Astrocyte of the hippocampus (primary cell): ENCODE data around the gene MLLT10.

ENCODE experiments used
- DNase-seq: peaks from one replicate; pipeline ENCODE4 v3.0.0; 2011; ENCODE audit warnings: low read depth, low spot score

MLLT10 gene

DNA sequence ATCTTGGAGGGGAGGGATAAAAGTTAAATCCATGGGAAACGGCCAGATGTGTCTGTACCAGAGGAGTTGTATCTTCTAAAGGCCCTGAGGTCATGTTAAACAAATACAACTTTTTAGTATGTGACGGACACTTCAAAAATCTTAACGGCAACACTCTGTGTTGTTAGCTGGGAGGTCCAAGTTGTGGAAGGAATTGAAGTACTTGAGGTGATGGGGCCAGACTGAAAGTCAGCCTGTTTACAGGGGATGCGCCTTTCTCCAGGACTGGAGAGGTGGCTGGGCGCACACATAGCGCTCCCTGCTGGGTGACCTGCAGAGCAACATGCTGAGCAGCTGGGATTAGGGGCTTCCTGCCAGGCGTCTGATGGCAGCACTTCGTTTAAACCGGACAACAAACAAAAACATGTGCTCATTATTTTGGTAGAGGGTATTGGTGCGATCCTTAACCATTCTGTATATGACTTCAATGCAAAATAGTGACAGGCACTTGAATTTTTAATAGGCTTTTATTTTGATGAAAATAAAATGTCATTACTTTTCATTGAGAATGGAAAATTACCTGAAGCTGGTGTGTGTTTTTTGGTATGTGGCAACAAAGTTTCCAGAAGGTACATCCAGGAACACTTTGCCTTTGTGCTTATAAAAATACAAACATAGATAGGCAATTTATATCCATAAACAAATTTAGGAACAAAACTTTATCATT, 198.2 kb downstream of the MLLT10 start:
- DNase-seq = peak; percentile 91

- peak; percentile 70 for DNase-seq
Measured at GRCh38 chr10:21733710-21734109, 199.7 kb downstream of the MLLT10 start.

DNA sequence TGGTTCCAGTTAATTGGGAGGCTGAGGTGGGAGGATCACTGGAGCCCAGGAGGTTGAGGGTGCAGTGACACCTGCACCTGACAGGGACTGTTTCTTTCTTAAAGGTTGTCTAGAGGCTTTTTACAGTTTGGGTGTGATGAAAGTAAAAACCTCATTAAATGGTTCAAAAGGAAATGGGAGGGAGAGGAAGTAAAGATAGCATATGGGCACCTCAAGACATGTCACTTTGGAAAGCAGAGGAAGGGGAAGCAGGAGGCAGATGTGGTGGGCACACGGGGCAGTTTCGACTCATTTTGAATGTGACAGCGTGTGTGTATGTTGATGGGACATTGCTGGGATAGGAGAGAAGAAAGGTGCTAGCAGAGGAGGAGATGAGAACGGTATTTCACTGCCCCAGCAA, 203.1 kb downstream of the MLLT10 start:
- no peak for DNase-seq

- no peak for DNase-seq
Measured at GRCh38 chr10:21740989-21741388, 207.0 kb downstream of the MLLT10 start.

DNA sequence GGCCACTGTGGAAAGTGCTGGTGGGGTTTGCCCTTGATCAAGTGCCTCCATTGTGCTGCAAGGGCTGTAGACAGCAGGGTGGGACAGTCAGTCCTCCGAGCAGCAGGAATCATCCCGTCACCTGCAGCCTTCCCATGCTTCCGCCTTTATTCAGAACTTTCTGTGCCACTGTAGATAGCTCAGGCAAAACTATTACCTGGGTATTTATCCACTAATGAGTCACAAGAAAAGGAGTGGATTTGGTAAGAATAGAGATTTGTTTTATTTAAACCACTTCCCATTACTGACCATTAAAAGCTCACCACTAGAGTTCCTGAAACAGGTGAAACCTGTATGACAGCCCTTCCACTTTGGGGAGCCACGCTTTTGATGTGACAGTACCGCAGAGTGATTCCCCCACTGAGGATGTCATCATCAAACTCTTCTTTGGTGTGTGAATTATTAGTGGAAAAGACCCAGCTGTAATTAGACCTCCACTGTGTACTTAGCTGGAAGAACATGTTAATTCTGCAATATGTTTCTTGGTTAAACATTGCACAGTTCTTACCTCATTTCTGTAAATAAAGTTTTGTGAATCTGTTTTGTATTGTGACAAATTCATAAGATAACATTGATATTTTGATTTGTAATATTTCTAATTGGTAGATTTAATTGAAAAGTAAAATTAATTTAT, 208.8 kb downstream of the MLLT10 start:
- DNase-seq = no peak

- DNase-seq = no peak
Measured at GRCh38 chr10:21744223-21744622, 210.2 kb downstream of the MLLT10 start.

GRCh38 chr10:21746118-21746517, 212.1 kb downstream of the MLLT10 start:
- DNase-seq = no peak

GRCh38 chr10:21747809-21748208, 213.8 kb downstream of the MLLT10 start:
- no peak for DNase-seq

DNA sequence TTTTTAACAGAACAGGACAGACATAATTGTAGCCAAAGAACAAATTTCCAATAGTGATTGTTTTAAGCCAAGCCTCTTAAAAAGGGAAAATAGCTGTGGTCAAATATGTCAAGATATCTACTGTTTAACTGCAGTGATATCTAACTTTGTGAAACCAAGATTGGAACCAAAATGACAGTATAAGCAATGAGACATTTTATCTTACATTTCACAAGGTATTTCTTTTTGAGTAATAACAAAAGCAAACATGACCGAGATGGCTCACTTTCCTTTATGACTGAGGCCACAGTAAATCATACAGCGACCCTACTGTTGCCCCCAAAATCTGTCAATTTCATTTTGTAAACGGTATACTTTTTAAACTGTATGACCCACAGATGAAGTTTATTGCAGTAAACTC, 215.8 kb downstream of the MLLT10 start:
- DNase-seq = no peak

GRCh38 chr10:21750424-21750823, 216.4 kb downstream of the MLLT10 start:
- DNase-seq = no peak

- DNase-seq = no peak
Measured at GRCh38 chr10:21751341-21752310, 217.6 kb downstream of the MLLT10 start.

- DNase-seq = no peak
Measured at GRCh38 chr10:21753497-21754270, 219.7 kb downstream of the MLLT10 start.

DNA sequence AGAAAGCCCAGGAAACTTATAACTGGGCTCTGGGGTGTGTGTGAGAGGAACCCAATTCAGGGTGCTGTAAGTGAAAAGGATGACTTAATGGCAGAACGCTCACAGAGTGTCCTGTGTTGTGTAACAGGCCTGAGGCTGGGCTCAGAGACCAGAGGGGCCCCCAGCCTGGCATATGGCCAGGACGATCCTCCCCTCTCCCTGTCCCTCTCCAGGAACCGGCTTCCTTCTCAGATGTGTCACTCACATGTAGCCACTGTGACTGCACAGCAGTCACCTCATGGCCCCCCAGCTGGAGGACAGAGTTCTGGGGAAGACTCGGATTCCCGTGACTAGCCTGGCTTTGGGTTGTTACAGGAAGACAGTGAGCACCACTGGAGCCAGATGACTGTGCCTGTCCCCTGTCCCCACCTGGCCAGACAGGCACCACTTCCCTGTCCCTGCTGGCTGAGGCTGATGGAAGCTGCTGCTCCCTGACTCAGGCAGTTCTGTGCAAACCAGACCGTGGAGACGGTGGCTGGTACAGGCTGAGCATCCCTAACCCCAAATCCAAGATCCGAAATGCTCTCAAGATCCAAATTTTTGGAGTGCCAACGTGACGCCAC, 220.5 kb downstream of the MLLT10 start:
- no peak for DNase-seq

GRCh38 chr10:21756707-21757106, 222.7 kb downstream of the MLLT10 start:
- no peak for DNase-seq

DNA sequence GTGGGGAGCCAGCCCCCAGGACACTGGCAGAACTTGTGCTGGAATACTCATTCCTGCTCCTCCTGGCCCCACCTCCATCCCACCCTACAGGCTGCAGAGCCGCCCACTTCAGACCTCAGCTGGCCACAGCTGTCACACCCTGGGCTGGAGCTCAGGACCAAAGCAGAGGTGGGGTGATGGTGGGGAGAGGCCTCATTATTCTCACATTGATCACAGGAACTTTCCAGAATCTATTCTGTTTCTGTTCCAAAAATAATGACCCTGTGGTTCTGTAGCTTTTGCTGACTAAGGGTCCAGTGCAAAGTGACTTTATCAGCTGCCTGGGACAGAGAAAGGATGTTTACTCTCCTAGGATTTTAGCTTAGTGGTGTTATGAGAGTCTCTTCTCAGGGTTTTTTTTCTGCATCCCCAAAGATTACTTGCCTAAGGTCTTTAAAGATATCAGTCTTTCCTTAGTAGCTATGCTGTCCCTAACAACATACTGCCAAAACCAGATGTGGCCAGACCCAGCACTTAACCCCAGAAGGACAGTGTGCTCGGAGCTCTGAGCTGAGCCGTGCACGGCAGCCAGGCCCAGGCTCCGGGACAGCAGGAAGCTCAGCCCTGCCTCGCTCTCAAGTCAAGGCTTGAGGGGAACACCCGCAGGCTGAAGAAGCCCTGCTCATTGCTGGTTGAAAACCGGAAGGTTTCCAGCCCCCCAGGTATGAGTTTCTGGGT, 223.3 kb downstream of the MLLT10 start:
- DNase-seq = no peak

DNA sequence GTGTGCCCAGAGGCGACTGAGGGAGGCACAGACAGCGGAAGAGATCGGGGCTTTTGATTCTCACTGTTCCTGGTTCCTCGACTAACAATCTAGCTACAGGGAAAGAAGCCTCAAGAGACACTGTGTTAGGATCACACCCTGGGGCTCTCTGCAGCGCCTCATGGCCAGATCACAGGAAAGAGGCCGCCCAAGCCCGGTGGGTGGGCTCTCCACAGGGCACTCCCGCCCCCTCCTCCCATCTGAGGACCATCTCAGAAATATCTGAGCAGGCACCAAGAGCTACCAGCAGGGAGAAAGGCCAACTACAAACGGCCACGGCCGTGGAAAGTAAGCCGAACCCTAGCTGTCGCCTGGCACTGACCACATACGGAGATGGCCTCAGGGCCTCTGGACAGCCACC, 224.2 kb downstream of the MLLT10 start:
- no peak for DNase-seq

- no peak for DNase-seq
Measured at GRCh38 chr10:21758696-21759095, 224.7 kb downstream of the MLLT10 start.

GRCh38 chr10:21759232-21759631, 225.2 kb downstream of the MLLT10 start:
- no peak for DNase-seq

- no peak for DNase-seq
Measured at GRCh38 chr10:21760332-21760731, 226.3 kb downstream of the MLLT10 start.

- no peak for DNase-seq
Measured at GRCh38 chr10:21764466-21765189, 230.6 kb downstream of the MLLT10 start.
